Mesenchymal stem cell (in vitro differentiated cells and primary cell): Measurements from ENCODE around the gene RUNX1.

Source experiments
- DNase-seq: peaks from one replicate; pipeline ENCODE4 v3.0.0-alpha.2; 2013
- H2AFZ ChIP-seq: one replicate; pipeline ENCODE4 v1.6.1; 2013; ENCODE audit warnings: low read depth, mild to moderate bottlenecking, control low read depth, inconsistent platforms, low read length, moderate library complexity
- H2AK5ac ChIP-seq: 2 replicates; pipeline ENCODE4 v1.6.1; 2013; ENCODE audit warnings: low read length, moderate library complexity, mild to moderate bottlenecking, inconsistent platforms; ENCODE audit not compliant: severe bottlenecking
- H2BK120ac ChIP-seq: one replicate; pipeline ENCODE4 v1.6.1; 2013; ENCODE audit warnings: low read depth, mild to moderate bottlenecking, inconsistent platforms, low read length, moderate library complexity
- H2BK12ac ChIP-seq, 2 experiments: one replicate each; pipeline ENCODE4 v1.6.1; 2013; ENCODE audit warnings: inconsistent platforms in 2 of 2, low read length in 2 of 2, mild to moderate bottlenecking in 2 of 2, moderate library complexity in 2 of 2, control low read depth in 1 of 2
- H2BK15ac ChIP-seq: one replicate; pipeline ENCODE4 v1.6.1; 2013; ENCODE audit warnings: mild to moderate bottlenecking, low read depth, inconsistent platforms; ENCODE audit not compliant: poor library complexity, severe bottlenecking
- H2BK5ac ChIP-seq: 2 replicates; pipeline ENCODE4 v1.6.1; 2013; ENCODE audit warnings: low read depth, mild to moderate bottlenecking, low read length, control low read depth, inconsistent platforms; ENCODE audit not compliant: poor library complexity, severe bottlenecking
- H3K14ac ChIP-seq, 2 experiments: one replicate each; pipeline ENCODE4 v1.6.1; 2013; ENCODE audit warnings: inconsistent platforms in 2 of 2, low read length in 2 of 2, control low read depth in 1 of 2, mild to moderate bottlenecking in 1 of 2, moderate library complexity in 1 of 2
- H3K18ac ChIP-seq, 2 experiments: one replicate each; pipeline ENCODE4 v1.6.1; 2013; ENCODE audit warnings: inconsistent platforms in 2 of 2, low read length in 2 of 2, control low read depth in 1 of 2, low read depth in 1 of 2, mild to moderate bottlenecking in 1 of 2
- H3K23ac ChIP-seq, 2 experiments: one replicate each; pipeline ENCODE4 v1.6.1; 2013; ENCODE audit warnings: inconsistent platforms in 2 of 2, low read length in 2 of 2, mild to moderate bottlenecking in 2 of 2, moderate library complexity in 2 of 2, control low read depth in 1 of 2
- H3K27ac ChIP-seq: 2 replicates; pipeline ENCODE4 v1.5.1; 2013; ENCODE audit warnings: mild to moderate bottlenecking, moderate library complexity, low read length, control low read depth, inconsistent platforms; ENCODE audit not compliant: poor library complexity, severe bottlenecking
- H3K27me3 ChIP-seq, 2 experiments: 2 replicates each; pipeline versions ENCODE4 v1.6.1 to v1.7.0; 2013; ENCODE audit warnings: low read length in 2 of 2, mild to moderate bottlenecking in 2 of 2, moderate library complexity in 2 of 2, control low read depth in 1 of 2, inconsistent platforms in 1 of 2; ENCODE audit not compliant: control insufficient read depth in 1 of 2, insufficient read depth in 1 of 2
- H3K36me3 ChIP-seq, 2 experiments: 2 replicates each; pipeline versions ENCODE4 v1.6.1 to v1.7.0; 2013; ENCODE audit warnings: low read length in 2 of 2, control low read depth in 1 of 2, inconsistent platforms in 1 of 2, low read depth in 1 of 2, mild to moderate bottlenecking in 1 of 2; ENCODE audit not compliant: insufficient read depth in 2 of 2, control insufficient read depth in 1 of 2
- H3K4ac ChIP-seq, 2 experiments: one replicate each; pipeline ENCODE4 v1.6.1; 2013; ENCODE audit warnings: inconsistent platforms in 2 of 2, low read length in 2 of 2, mild to moderate bottlenecking in 2 of 2, moderate library complexity in 2 of 2, control low read depth in 1 of 2, low read depth in 1 of 2
- H3K4me1 ChIP-seq: 2 replicates; pipeline ENCODE4 v1.6.1; 2013; ENCODE audit warnings: low read depth, low read length, control low read depth; ENCODE audit not compliant: control insufficient read depth, insufficient read depth
- H3K4me2 ChIP-seq: 2 replicates; pipeline ENCODE4 v1.6.1; 2013; ENCODE audit warnings: low read length, mild to moderate bottlenecking, inconsistent platforms; ENCODE audit not compliant: poor library complexity, severe bottlenecking
- H3K4me3 ChIP-seq, 2 experiments: 2 replicates each; pipeline versions ENCODE4 v1.5.1 to v1.7.0; 2013; ENCODE audit warnings: low read length in 2 of 2, mild to moderate bottlenecking in 2 of 2, control low read depth in 1 of 2, low read depth in 1 of 2; ENCODE audit not compliant: insufficient read depth in 1 of 2
- H3K79me1 ChIP-seq: replicated peaks from 2 replicates; pipeline ENCODE4 v1.6.1; 2013; ENCODE audit warnings: mild to moderate bottlenecking, control low read depth, low read length, inconsistent platforms; ENCODE audit not compliant: poor library complexity, severe bottlenecking
- H3K9ac ChIP-seq: 2 replicates; pipeline ENCODE4 v1.7.0; 2013; ENCODE audit warnings: mild to moderate bottlenecking, low read length, moderate library complexity
- H3K9me3 ChIP-seq: 2 replicates; pipeline ENCODE4 v1.7.0; 2013; ENCODE audit warnings: mild to moderate bottlenecking, low read length; ENCODE audit not compliant: control insufficient read depth
- H4K8ac ChIP-seq: one replicate; pipeline ENCODE4 v1.6.1; 2013; ENCODE audit warnings: inconsistent platforms, mild to moderate bottlenecking, low read length, moderate library complexity
- H4K91ac ChIP-seq: one replicate; pipeline ENCODE4 v1.6.1; 2013; ENCODE audit warnings: mild to moderate bottlenecking, low read length, inconsistent platforms
- WGBS: methylation state at CpG from one replicate; pipeline ENCODE4 v1.1.7; 2013; ENCODE audit warnings: mixed read lengths; 5-methylcytosine and 5-hydroxymethylcytosine counted together

The RUNX1 gene

DNA sequence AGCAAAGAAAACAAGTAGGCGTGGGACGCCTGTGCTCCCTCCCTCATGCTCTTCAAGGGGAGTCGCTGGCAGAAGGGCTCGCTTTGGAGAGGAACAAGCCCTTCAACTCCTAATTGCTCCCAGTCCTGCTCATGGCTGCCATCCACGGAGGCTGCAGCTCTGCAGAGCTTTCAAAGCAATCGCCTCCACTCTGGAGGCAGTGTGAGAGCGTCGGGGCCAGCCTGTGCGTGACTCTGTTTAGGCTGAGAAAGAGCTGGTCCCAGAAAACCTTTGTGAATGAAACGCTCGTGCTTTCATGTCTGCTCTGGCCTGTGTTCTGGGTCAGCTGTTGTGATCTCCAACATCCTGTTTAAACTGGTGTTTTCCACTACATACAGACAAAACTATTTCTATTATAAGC is 23.9 kb upstream of the RUNX1 start:
- Histone ChIP-seq H2BK5ac (no peak overlapping the region), H2BK15ac (no peak overlapping the region), H3K27ac (peak overlapping the region; percentile 34), H3K4me2 (peak overlapping the region; percentile 31), H3K9ac (peak overlapping the region; percentile 74), H3K36me3 (no peaks in the 10 kb centered on the region), H2BK120ac (peak overlapping the region; percentile 88), H3K14ac (no peak overlapping the region), H2AK5ac (no peak overlapping the region), H3K4me3 (peak overlapping the region in 1 of 2 experiments; percentile 36), H4K91ac (peak overlapping the region; percentile 89), H2AFZ (peak overlapping the region; percentile 18), H3K18ac (peak overlapping the region; percentile 22 to 94), H3K23ac (no peak overlapping the region), H3K4ac (peak overlapping the region in 1 of 2 experiments; percentile 46), H3K4me1 (peaks cover 5% of the 10 kb centered on the region), H2BK12ac (peak overlapping the region; percentile 11 to 88), H3K9me3 (peaks cover 3% of the 10 kb centered on the region), H4K8ac (peak overlapping the region; percentile 86), H3K27me3 (no peaks in the 10 kb centered on the region), H3K79me1 (no peaks in the 10 kb centered on the region)
- WGBS: 60% methylated on average over 9 of the region's 11 CpGs
- peak; percentile 93 for DNase-seq

DNA sequence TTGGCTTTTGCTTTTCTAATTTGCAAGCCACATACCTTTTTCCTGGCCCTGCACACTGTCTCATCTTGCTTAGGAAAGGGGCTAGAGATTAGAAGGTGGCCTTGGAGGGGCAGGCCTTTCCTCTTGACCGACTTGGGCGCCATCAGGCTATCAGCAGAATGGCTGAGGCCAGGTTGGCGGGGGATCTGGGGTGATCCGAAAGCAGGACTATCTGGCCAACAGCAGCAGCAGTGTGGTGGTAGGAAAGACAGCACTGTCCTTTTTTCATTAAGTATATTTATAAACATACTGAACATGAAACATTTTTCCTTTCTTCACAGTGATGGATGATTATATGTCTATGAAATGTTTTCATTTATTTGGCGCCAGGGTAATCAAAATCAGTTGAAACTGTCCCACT is 23.5 kb upstream of the RUNX1 start:
- no peaks in the 10 kb centered on the region for H3K79me1 ChIP-seq
- H3K27ac ChIP-seq: no peak overlapping the region
- H3K4me3 ChIP-seq: peak overlapping the region in 1 of 2 experiments; percentile 36
- H2BK120ac ChIP-seq: peak overlapping the region; percentile 88
- H4K91ac ChIP-seq: peak overlapping the region; percentile 97
- H3K14ac ChIP-seq: peak overlapping the region in 1 of 2 experiments; percentile 80
- H4K8ac ChIP-seq: peak overlapping the region; percentile 97
- peak overlapping the region; percentile 31 for H3K4me2 ChIP-seq
- H3K27me3 ChIP-seq: no peaks in the 10 kb centered on the region
- peak overlapping the region; percentile 79 for H2AFZ ChIP-seq
- peak overlapping the region; percentile 88 to 100 for H2BK12ac ChIP-seq
- H3K9me3 ChIP-seq: peaks cover 3% of the 10 kb centered on the region
- H3K18ac ChIP-seq: peak overlapping the region; percentile 93 to 94
- H3K4me1 ChIP-seq: peaks cover 5% of the 10 kb centered on the region
- no peak overlapping the region for H2BK5ac ChIP-seq
- H2AK5ac ChIP-seq: no peak overlapping the region
- peak overlapping the region; percentile 74 for H3K9ac ChIP-seq
- peak overlapping the region; percentile 56 for H2BK15ac ChIP-seq
- H3K36me3 ChIP-seq: no peaks in the 10 kb centered on the region
- WGBS: 86% methylated on average over 3 of the region's 5 CpGs
- peak overlapping the region; percentile 95 to 97 for H3K4ac ChIP-seq
- no peak for DNase-seq
- H3K23ac ChIP-seq: no peak overlapping the region

DNA sequence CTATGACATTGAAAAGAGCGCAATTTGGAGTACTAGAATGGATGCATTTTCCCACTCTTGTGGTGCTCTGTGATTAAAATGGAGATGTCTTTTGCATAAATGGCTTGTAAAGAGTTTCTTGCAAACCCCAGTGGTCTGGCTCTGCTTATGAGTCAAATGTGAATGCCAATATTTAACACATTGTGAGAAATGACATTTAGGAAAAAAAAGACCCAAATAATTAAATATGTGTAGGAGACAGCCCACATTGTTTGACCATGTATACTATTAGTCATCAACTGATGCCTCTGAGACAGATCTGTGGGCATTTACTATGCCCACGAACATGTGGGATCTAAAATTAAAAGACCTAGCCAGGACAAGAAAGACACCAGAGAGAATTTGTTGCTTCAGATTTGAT is 22.2 kb upstream of the RUNX1 start:
- H3K23ac ChIP-seq: no peak overlapping the region
- no peak overlapping the region for H4K91ac ChIP-seq
- no peak overlapping the region for H3K4me2 ChIP-seq
- DNase-seq: no peak
- H3K14ac ChIP-seq: no peak overlapping the region
- no peaks in the 10 kb centered on the region for H3K36me3 ChIP-seq
- H3K18ac ChIP-seq: peak overlapping the region in 1 of 2 experiments; percentile 72
- no peak overlapping the region for H3K9ac ChIP-seq
- peak overlapping the region in 1 of 2 experiments; percentile 74 for H3K4ac ChIP-seq
- no peak overlapping the region for H3K4me3 ChIP-seq
- H2BK120ac ChIP-seq: no peak overlapping the region
- no peaks in the 10 kb centered on the region for H3K79me1 ChIP-seq
- H2AFZ ChIP-seq: no peak overlapping the region
- peak overlapping the region in 1 of 2 experiments; percentile 54 for H2BK12ac ChIP-seq
- H3K27me3 ChIP-seq: no peaks in the 10 kb centered on the region
- peaks cover 5% of the 10 kb centered on the region for H3K4me1 ChIP-seq
- no peak overlapping the region for H3K27ac ChIP-seq
- no peak overlapping the region for H2AK5ac ChIP-seq
- peaks cover 3% of the 10 kb centered on the region for H3K9me3 ChIP-seq
- H4K8ac ChIP-seq: no peak overlapping the region
- WGBS: 88% methylated on average over 2 of the region's 2 CpGs
- H2BK15ac ChIP-seq: no peak overlapping the region
- H2BK5ac ChIP-seq: no peak overlapping the region

DNA sequence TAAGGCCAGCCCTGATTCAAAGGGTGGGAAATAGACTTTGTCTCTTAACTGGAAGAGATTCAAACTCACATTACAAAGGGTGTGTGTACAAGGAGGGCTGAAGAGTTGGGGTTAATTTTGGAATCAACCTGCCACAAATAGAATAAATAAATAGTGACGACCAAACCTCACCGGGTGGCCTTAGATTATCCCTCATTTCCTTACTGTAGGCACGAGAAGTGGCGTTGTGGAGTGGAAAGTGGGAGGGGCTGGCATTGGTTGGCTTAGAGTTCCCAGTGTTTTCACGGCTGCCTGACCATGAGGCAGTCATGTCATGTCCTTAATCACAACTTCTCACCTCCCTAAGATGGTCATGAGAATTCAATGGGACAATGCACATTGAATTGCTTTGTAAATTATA is 21.3 kb upstream of the RUNX1 start:
- no peak for DNase-seq
- Histone ChIP-seq H3K27me3 (no peaks in the 10 kb centered on the region), H3K36me3 (no peaks in the 10 kb centered on the region), H3K4ac (no peak overlapping the region), H3K9ac (no peak overlapping the region), H2BK120ac (no peak overlapping the region), H3K18ac (no peak overlapping the region), H4K8ac (no peak overlapping the region), H2BK12ac (no peak overlapping the region), H2AFZ (no peak overlapping the region), H2BK15ac (no peak overlapping the region), H2AK5ac (no peak overlapping the region), H3K4me3 (no peak overlapping the region), H3K4me2 (no peak overlapping the region), H3K14ac (no peak overlapping the region), H3K9me3 (peaks cover 3% of the 10 kb centered on the region), H3K4me1 (peaks cover 5% of the 10 kb centered on the region), H3K79me1 (no peaks in the 10 kb centered on the region), H4K91ac (no peak overlapping the region), H2BK5ac (no peak overlapping the region), H3K27ac (no peak overlapping the region), H3K23ac (no peak overlapping the region)
- WGBS: 100% methylated on average over 3 of the region's 5 CpGs
